Measurements from ENCODE around the gene DHRSX.

DHRSX gene

DNA sequence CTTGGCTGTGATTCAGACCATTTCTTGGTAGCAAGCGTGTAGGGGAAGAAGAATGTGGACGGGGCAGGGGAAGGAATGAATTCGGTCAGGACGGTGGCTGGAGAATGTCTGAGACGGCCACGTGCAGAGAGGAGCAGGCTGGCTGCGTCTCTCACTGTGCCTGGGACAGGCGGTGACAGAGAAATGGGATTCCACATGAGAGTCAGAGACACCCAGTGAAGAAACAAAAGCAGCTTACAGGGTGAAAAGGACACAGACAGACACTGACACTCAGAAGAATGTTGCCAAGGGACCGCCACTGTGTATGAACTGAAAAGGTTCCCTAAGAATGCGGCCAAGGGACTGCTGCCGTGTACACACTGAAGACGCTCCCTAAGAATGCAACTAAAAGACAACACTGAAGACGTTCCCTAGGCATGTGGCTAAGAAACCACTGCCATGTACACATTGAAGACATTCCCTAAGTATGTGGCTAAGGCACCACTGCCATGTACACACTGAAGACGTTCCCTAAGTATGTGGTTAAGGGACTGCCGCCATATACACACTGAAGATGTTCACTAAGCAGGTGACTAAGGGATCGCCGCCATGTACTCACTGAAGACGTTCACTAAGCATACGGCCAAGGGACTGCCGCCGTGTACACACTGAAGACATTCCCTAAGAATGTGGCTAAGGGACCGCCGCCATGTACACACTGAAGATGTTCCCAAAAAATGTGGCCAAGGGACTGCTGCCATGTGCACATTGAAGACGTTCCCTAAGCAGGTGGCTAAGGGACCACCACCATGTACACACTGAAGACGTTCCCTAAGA is 49.1 kb downstream of the DHRSX start:
- DNase-seq = no peak

DNA sequence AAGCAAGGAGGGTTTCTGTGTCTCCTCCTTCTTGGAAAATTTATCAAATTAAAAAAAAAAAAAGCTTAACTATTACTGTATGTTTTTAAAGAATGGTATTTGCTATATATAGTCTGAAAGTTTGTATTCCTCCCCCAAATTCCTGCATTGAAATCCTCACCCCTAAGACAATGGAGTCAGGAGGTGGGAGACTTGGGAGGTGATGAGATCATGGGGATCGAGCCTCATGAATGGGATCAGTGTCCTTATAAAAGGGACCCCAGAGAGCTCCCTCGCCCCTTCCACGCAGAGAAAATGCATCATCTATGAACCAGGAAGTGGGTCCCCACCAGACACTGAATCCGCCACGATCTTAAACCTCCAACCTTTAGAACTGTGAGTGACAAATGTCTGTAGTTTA is 50.1 kb downstream of the DHRSX start:
- DNase-seq = no peak

DNA sequence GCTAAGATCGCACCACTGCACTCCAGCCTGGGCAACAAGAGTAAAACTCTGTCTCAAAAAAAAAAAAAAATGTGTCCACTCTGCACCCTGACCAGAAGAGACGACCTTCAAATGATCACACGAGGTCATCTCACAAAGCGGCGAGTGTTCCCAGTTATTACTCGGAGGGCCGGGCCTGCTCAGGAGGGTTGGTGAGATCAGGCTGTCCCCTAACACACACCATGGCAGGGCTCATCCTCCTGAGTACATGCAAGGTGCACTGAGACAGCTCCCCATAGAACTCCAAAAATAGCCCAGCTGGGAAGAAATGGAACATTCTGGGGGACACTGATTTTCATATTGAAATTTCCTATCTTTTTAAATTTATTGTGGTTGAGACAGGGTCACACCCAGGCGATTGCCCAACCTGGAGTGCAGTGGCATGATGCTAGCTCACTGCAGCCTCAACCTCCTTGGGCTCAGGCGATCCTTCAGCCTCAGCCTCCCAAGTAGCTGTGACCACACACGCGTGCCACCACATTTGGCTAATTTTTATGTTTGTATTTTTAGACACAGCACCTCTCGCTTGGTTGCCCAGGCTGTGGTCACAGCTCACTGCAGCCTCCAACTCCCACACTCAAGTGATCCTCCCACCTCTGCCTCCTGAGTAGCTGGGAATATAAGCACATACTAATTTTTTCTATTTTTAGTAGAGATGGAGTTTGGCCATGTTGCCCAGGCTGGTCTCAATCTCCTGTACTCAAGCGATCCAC is 51.5 kb downstream of the DHRSX start:
- no peak for DNase-seq

DNA sequence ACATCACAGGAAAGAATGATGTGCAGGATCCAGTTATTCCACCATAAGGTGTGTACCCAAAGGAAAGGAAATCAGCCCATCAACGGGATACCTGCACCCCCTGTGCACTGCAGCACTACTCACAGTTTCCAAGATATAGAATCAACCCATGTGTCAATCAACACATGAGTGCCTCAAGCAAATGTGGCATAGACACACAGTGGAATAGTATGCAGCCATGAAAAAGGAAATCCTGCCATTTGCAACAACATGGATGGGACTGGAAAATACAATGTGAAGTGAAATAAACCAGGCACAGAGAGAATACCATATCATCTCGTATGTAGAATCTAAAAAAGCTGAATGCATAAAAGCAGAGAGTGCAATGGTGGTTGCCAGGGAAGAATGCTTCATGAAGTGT is 53.3 kb downstream of the DHRSX start:
- no peak for DNase-seq

DNA sequence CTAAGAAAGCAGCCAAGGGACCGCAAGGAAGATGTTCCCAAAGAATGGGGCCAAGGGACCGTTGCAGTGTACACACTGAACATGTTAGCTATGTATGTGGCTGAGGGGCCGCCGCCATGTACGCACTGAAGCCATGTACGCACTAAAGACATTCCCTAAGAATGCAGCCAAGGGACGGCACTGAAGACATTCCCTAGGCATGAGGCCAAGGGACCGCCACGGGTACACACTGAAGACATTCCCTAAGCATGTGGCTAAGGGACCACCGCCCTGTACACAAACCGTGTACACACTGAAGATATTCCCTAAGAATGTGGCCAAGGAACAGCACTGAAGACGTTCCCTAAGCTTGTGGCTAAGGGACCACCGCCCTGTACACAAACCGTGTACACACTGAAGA is 54.0 kb downstream of the DHRSX start:
- no peak for DNase-seq

DNA sequence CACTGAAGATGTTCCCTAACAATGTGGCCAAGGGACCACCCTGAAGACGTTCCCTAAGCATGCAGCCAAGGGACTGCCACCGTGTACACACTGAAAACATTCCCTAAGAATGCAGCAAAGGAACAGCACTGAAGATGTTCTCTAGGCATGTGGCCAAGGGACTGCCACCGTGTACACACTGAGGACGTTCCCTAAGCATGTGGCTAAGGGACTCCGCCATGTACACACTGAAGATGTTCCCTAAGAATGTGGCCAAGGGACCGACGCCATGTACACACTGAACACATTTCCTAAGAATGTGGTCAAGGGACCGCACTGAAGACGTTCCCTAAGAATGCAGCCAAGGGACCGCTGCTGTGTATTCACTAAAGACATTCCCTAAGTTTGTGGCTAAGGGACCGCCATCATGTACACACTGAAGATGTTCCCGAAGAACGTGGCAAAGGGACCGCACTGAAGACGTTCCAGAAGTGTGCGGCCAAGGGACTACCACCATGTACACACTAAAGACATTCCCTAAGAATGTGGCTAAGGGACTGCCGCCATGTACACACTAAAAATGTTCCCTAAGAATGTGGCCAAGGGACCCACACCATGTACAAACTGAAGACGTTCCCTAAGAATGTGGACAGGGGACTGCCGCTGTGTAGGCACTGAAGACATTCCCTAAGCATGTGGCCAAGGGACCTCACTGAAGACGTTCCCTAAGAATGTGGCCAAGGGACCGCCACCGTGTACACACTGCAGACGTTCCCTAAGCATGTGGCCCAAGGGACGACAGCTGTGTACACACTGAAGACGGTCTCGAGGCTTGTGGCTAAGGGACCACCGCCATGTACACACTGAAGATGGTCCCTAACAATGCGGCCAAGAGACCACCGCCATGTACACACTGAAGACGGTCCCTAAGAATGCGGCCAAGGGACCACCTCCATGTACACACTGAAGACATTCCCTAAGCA is 54.8 kb downstream of the DHRSX start:
- no peak for DNase-seq

DNA sequence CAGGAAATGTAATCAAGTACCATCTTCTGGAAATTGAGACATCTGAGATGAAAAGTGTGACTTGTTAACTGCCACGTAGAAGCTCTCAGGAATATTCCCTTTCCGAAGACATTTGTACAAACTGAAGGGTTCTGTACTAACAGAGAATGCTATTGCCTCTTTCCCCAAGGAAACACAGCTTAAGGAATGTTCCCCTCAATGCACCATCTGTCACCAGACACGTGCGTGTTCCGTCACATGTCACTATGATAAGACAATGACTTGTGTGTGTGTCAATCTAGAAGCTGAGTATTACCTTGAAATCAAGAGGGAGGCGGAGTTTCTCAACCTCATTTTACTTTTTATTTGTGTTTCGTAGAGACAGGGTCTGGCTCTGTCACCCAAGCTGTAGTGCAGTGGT is 58.1 kb downstream of the DHRSX start:
- no peak for DNase-seq

DNA sequence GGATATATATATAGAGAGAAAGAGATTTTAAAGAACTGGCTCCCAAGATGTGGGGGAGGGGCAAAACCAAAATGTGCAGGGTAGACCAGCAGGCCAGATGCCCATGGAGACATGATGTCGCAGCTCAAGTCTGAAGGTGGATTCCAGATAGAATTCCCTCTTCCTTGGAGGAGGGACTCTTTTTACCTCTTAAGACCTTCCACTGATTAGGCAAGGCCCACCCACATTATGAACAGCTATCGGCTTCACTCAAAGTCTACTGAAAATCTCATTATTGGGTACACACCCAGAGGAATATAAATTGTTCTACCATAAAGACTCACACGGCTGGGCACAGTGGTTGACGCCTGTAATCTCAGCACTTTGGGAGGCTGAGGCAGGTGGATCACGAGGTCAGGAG is 59.3 kb downstream of the DHRSX start:
- DNase-seq = no peak

DNA sequence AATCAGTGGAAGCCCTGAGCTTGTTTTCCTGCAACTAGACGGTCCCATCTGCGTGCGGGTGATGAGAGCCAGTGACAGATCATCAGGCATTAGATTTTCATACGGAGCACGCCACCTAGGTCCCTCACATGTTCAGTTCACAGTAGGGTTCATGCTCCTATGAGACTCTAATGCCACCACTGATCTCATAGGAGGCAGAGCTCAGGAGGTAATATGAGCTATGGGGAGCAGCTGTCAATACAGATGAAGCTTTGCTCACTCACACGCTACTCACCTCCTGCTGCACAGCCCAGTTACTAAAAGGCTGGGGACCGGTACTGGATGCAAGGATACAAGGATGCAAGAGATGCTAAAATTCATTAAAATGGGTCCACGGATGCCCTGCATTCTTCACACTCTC is 61.2 kb downstream of the DHRSX start:
- no peak for DNase-seq

DNA sequence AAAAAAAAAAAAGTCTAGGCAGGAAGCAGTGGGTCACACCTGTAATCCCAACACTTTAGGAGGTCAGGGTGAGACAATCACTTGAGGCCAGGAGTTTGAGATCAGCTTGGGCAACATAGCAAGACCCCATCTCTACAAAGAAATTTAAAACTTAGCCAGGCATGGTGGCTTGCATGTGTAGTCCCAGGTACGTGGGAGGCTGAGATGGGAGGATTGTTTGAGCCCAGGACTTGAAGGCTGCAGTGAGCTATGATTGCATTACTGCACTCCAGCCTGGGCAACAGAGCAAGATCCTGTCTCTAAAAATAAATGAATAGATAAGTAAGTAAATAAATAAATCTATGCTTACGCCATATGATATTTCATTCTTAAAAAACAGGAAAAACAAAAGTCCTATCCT is 65.3 kb downstream of the DHRSX start:
- no peak for DNase-seq

DNA sequence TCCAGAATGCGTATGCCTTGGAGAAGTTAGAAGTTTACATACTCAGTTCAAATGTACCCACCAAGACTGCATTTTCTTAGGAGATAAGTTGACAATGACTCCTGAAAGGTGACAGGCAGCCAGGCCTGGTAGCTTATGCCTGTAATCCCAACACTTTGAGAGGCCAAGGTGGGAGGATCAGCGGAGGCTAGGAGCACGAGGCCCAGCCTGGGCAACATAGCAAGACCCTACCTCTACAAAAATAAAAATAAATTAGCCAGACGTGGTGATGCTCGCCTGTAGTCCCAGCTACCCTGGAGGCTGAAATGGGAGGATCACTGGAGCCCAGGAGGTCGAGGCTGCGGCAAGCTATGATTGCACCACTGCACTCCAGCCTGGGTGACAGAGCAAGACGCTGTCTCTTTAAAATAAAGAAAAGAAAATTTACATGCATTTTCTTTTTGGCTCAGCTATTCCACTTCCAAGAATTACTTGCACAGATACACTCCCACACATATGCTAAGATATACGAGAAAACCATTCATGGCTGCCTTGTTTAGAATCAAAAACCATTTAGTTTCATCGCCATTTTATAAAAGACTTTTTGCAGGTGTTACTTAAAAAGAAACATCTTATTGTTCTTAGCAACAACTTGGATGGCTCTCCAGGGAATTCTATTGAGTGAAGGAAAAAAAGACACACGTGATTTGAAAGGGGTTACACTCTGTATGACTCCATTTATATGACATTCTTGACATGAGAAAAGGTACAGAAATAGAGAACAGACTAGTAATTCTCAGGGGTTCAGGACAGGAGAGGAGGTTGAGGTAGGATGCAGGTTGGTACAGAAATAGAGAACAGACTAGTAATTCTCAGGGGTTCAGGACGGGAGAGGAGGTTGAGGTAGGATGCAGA is 66.3 kb downstream of the DHRSX start:
- no peak for DNase-seq

DNA sequence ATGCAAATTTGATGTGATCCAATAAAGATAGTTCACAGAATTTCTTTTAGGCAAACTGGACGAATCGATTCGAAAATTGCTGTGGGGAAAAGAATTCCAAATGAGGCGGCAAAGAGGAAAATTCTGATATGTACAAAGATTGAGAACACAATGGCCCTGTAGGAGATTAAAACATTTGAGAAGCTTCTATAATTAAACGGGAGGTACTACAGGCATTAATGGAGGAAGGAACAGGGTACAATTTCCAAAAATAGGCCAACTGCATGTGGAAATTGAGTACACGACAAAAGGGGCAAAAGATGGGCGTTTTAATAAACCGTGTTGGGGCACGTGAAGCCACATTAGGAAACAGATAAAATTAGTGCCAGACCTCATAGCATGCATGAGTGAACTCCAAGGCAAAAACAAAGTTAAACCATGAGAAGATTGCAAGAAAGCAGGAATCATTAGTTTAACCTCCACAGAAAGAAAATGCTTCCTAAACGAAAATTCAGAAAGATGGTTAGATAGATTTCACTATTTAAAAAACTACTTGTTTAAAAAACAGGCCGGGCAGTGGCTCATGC is 68.4 kb downstream of the DHRSX start:
- no peak for DNase-seq

DNA sequence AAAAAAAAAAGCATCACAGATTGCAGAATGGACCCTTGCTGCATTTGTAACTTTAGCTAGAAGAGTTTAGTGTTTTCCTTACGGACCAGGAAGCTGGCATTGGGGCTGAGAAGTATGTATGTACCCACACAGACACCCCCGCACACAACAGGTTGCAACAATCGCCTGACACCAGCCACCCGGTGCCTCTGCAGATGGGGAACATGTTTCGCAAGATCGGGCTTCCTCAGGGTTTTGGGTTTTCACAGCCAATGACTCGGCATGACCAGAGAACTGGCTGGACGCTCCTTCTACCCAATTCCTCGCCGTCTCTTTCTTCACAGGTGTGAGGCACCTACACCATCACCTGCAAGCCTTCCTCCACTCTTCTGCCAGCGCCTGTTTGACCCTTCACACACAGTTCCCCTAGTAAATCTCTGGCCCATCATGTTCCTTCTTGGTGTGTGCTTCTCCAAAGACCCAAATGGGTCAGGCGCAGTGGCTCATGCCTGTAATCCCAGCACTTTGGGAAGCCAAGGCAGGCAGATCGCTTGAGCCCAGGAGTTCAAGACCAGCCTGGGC is 70.4 kb downstream of the DHRSX start:
- no peak for DNase-seq

DNA sequence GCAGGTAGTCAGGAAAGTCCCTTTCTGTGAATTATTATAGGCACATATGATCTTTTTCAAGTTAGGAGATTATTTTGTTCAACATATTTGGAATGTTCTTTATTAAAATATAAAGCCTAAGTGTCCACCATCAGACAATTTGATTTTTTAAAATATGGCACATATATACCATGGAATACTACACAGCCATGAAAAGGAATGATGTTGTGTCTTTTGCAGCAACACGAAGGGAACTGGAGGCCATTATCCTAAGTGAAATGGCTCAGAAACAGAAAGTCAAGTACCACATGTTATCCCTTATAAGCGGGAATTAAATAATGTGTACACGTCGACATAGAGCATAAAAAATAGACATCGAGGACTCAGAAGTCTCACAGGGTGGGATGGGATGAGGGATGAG is 73.0 kb downstream of the DHRSX start:
- no peak for DNase-seq

DNA sequence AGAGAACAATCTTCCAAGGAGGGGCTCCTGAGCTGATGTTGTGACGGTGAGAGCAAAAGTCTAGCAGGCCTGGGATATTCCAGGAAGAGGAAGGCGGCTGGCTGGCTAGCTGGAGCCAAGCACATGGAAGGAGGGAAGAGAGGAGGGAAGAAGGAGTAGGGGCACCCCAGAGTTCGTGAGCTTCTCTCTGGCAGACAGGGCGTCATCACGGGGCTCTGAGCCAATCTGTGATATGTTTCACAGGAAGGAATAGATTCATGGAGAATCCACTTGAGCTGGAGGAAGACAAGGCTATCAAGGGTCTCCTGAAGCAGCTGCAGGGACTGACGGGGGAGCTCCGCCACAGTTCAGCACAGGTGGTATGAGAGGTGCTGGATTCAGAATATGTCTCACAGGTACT is 73.6 kb downstream of the DHRSX start:
- no peak for DNase-seq

DNA sequence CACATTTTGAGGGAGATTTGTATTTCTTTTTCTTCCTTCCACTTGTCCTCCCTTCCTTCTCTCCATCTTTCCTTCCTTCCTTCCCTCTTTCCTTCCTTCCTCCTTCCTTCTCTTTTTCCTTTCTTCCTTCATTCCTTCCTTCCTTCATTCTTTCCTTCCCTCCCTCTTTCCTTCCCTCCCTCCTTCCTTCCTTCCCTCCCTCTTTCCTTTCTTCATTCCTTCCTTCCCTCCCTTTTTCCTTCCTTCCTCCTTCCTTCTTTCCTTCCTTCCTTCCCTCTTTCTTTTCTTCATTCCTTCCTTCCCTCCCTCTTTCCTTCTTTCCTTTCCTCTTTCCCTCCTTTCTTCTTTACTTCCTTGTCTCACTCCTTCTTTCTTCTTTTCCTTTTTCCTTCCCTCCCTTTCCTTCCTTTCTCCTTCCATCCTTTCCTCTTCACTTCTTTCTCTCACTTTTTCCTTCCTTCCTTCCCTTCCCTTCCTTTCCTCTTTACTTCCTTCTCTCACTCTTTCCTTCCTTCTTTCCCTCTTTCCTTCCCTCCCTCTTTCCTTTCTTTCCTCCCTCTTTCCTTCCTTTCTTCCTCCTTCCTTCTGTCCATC is 74.4 kb downstream of the DHRSX start:
- no peak for DNase-seq

DNA sequence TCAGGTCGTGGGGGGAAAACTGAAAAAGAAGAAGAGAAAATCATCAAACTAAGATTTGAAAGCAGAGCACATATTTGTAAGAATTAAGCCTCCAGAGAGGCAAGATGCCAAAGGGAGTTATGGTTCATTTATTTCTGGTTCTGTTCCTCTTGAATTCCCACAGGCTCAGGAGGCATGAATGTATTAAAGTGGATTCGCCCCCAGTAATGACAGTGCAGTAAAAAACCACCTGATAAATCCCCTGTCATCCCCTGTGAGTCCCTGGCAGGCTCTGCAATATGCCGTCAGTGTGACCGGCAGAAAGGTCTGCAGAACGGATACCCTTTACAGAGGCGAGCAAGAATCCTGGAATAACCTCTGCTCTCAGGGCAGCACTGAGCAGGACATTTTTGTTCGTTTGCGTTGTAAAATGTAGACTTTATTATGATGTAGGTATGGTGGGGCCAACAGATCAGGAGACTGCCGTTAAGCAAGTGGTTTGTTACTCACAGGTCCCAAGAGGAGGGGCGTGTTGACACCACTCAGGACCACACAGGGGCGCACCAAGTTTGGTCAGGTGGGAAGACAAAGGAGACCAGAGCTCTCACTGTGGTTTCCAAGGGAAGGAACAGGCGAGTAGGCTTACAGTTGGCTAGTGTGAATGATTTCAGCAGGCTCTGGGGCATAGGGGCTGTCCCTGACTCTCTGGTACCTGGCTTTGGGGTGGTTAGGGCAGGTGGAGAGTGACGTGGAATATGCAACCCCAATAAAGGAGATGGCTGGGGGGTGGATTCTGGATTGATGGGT is 75.3 kb downstream of the DHRSX start:
- DNase-seq = no peak

DNA sequence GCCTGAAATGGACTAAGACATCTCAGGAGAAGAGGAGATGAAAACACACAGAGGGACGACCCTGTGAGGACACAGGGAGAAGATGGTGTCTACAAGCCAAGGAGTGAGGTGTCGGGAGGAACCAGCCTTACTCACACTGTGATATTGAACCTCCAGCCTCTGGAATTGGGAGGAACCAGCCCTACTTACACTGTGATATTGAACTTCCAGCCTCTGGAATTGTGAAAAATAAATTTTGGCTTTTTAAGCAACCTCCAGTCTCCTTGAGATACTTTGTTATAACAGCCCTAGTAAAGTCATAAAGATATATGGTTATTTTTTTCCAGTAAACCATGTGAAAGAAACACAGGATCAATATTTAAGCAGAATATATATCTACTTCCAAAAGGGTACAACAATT is 76.5 kb downstream of the DHRSX start:
- DNase-seq = no peak

DNA sequence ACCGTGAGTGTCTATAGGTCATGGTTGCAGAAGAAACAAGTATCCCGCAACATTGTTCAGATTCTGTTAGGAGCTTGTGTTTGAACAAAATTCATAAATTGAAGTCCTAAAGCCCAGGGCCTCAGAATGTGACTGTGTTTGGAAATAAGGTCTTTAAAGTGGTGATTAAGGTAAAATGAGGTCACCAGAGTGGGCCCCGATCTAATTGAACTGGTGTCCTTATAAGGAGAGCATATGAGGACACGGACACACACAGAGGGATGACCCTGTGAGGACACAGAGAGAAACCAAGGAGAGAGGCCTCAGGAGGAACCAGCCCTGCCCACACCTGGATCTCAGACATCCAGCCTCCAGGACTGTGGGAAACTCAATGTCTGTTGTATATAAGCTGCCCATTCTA is 76.9 kb downstream of the DHRSX start:
- DNase-seq = no peak

DNA sequence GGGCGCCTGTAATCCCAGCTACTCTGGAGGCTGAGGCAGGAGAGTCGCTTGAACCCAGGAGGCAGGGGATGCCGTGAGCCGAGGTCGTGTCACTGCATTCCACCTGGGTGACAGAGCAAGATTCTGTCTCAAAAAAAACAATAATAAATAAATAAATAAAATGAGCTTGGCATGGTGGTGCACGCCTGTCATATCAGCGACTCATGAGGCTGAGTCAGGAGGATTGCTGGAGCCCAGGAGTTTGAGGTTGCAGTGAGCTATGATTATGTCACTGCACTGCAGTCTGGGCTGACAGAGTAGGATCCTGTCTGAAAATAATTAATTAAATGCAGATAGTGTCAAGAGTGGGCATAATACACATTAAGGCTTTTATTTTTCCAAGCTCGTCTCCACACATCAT is 77.5 kb downstream of the DHRSX start:
- DNase-seq = no peak

Measured in GOT3 (cell line).